Uterus (tissue), 2 donors: ENCODE data around the gene SLC38A8.

ENCODE experiments used
- CTCF ChIP-seq, 4 experiments: fragments of 200-600 bp in 2 of 4; fragments of 450-650 bp in 2 of 4; sonication (generic) in 2 of 4; IDR thresholded peaks; one replicate each; pipeline ENCODE4 v1.5.1; 2016 to 2019; ENCODE audit warnings: antibody characterized with exemption in 4 of 4, mild to moderate bottlenecking in 2 of 4, moderate library complexity in 1 of 4
- POLR2A ChIP-seq, 2 donors: fragments of 450-650 bp; IDR thresholded peaks; one replicate each; pipeline ENCODE4 v1.6.1; 2016; ENCODE audit warnings: antibody characterized with exemption in 2 of 2, mild to moderate bottlenecking in 1 of 2, moderate library complexity in 1 of 2

GRCh38 chr16:84086341-84086740, 43.7 kb upstream of the SLC38A8 start:
- TF ChIP-seq POLR2A (IDR thresholded peaks at IDR 0.05) (no peak), CTCF (IDR thresholded peaks at IDR 0.05) (no peak)
